Left ventricle myocardium inferior (tissue), 1 donor: Measurements from ENCODE around the gene CTPS1. TPM values are rescaled to one million over a fixed set of nuclear protein-coding genes. Genes with fewer than 3 reads are reported as not detected.

Experiments
- DNase-seq: peaks from one replicate; pipeline ENCODE4 v3.0.0-alpha.2; 2020
- H3K27ac ChIP-seq: fragments of 200-600 bp; replicated peaks from 2 replicates; pipeline ENCODE4 v1.8.0; 2021
- H3K27me3 ChIP-seq: fragments of 200-600 bp; 2 replicates; pipeline ENCODE4 v1.8.0; 2021; ENCODE audit warnings: low read depth
- H3K36me3 ChIP-seq: fragments of 200-600 bp; 2 replicates; pipeline ENCODE4 v1.8.0; 2021
- H3K4me1 ChIP-seq: fragments of 200-600 bp; 2 replicates; pipeline ENCODE4 v1.8.0; 2021
- H3K4me3 ChIP-seq: fragments of 200-600 bp; 2 replicates; pipeline ENCODE4 v1.8.0; 2021; ENCODE audit warnings: mild to moderate bottlenecking, moderate library complexity
- H3K9me3 ChIP-seq: fragments of 200-600 bp; replicated peaks from 2 replicates; pipeline ENCODE4 v1.8.0; 2021
- CTCF ChIP-seq: fragments of 200-600 bp; IDR thresholded peaks from 2 replicates; pipeline ENCODE4 v1.8.0; 2021; ENCODE audit warnings: antibody characterized with exemption, mild to moderate bottlenecking, borderline replicate concordance
- intact Hi-C: fragments of 100-400 bp; cut with micrococcal nuclease; formaldehyde crosslinking; loops from one replicate; pipeline ENCODE4 v1.11.0; 2022
- total RNA-seq: library from RNA; stranded (reverse); fragmentation: NEBNext Ultra II Directional; extraction: Animal tissue kit (Norgen Biotek cat#: 25700); gene quantifications from one replicate; pipeline ENCODE4 v1.2.1, GENCODE V29; 2021
- donor health status: DM: no; HTN: yes; CAD: no; lungs with severe emphysema.

CTPS1 gene
- total RNA-seq, 1 donor from 2014 or later, result 7.1 TPM

- H3K27me3 ChIP-seq, result no peaks in the 10 kb centered on the region
- no peak for DNase-seq
- TF ChIP-seq CTCF, result no peak
- peaks cover 51% of the 10 kb centered on the region for H3K36me3 ChIP-seq
- H3K27ac ChIP-seq, result no peak overlapping the region
- H3K4me1 ChIP-seq, result peaks cover 13% of the 10 kb centered on the region
- H3K4me3 ChIP-seq, result no peak overlapping the region
- intact Hi-C loops, result no loop called here
- no peaks in the 10 kb centered on the region for H3K9me3 ChIP-seq
These were observed 46.7 kb downstream of the CTPS1 start for GRCh38 chr1:41025979-41026819.

- no peaks in the 10 kb centered on the region for H3K4me1 ChIP-seq
- no peak for TF ChIP-seq CTCF
- no peaks in the 10 kb centered on the region for H3K9me3 ChIP-seq
- H3K36me3 ChIP-seq, result peaks cover 71% of the 10 kb centered on the region
- DNase-seq, result no peak
- intact Hi-C loops, result no loop called here
- no peaks in the 10 kb centered on the region for H3K27me3 ChIP-seq
- H3K4me3 ChIP-seq, result no peak overlapping the region
- H3K27ac ChIP-seq, result no peak overlapping the region
These were observed 48.6 kb downstream of the CTPS1 start for GRCh38 chr1:41028034-41028642.

DNA sequence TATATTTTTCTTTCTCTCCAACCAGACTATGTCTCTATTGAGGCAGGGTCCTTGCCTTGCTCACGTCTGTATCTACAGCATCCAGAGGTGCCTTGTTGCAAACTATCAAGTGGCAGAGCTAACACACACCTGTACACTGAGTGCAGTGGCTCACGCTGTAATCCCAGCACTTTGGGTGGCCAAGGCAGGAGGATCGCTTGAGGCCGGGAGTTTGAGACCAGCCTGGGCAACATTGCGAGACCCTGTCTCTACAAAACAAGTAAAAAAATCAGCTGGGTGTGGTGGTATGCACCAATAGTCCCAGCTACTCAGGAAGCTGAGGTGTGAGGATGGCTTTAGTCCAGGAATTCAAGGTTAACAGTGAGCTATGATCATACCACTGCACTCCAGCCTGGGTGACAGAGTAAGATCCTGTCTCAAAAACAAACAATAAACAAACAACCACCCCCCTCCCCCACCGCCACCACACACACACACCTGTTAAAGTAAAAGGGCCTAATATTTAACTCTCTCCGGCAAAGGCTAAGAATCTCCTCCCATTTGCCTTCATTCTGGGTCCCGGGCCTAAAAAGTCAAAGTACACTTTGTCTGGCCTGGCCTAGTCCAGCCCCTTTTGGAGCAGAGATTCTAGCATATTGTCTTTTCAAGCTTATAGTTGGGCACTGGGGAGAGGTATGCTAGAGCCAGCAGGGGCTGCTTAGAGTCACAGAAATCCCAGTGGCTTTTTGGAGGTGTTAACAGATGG lies 51.5 kb downstream of the CTPS1 start:
- no peak overlapping the region for H3K4me3 ChIP-seq
- H3K36me3 ChIP-seq, result peaks cover 84% of the 10 kb centered on the region
- H3K27ac ChIP-seq, result no peak overlapping the region
- DNase-seq, result no peak
- no peaks in the 10 kb centered on the region for H3K4me1 ChIP-seq
- intact Hi-C loops, result no loop called here
- TF ChIP-seq CTCF, result no peak
- H3K9me3 ChIP-seq, result no peaks in the 10 kb centered on the region
- H3K27me3 ChIP-seq, result no peaks in the 10 kb centered on the region

DNA sequence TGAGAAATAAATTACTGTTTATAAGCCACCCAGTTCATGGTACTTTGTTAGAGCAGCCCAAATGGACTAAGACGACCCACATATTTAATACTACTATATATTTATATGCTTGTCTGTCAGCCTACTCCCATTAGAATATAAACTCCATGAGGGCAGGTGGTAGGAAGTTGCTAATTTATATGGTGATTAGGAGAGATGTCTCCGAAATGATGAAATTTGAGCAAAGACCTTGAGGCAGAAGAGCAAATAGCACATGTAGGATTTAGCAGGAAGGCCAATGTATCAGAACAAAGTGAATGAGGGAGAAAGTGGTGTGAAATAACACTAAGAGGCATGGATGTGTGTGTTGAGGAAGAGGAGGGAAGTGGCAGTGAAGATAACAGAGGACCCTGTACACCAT lies 52.7 kb downstream of the CTPS1 start:
- intact Hi-C loops, result no loop called here
- H3K36me3 ChIP-seq, result peaks cover 86% of the 10 kb centered on the region
- H3K27ac ChIP-seq, result no peak overlapping the region
- DNase-seq, result no peak
- no peak overlapping the region for H3K4me3 ChIP-seq
- no peaks in the 10 kb centered on the region for H3K4me1 ChIP-seq
- no peaks in the 10 kb centered on the region for H3K27me3 ChIP-seq
- no peak for TF ChIP-seq CTCF
- no peaks in the 10 kb centered on the region for H3K9me3 ChIP-seq

DNA sequence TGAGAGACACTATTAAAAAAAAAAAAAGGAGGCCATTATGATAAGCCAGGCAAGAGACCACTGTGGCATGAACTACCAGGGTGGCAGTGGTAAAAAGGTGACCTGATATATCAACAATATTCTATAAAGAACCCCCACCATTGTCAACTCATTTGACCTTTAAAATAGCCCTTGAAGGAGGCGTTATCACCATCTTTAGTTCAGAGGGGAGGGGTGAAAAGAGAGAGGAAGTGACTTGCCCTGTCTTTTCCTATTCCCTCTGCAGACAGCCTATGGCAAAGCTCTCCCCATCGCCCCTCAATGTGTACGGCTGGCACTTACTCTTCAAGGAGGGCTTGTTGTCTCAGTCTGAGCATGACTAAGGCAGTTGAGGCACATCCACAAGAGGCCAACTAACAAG lies 53.8 kb downstream of the CTPS1 start:
- H3K27ac ChIP-seq, result no peak overlapping the region
- H3K27me3 ChIP-seq, result no peaks in the 10 kb centered on the region
- no peak for TF ChIP-seq CTCF
- H3K4me3 ChIP-seq, result no peak overlapping the region
- peaks cover 86% of the 10 kb centered on the region for H3K36me3 ChIP-seq
- H3K4me1 ChIP-seq, result no peaks in the 10 kb centered on the region
- intact Hi-C loops, result no loop called here
- no peaks in the 10 kb centered on the region for H3K9me3 ChIP-seq
- DNase-seq, result no peak
